GM19043 (cell line): ENCODE measurements around the gene SLC35F6.
"Not testable (repeated sequence)": the region's sequence is repeated elsewhere in the genome, so short reads cannot be mapped to it uniquely, and the experiment has no call there.

ENCODE experiments used
- ATAC-seq: cut with Tn5 transposase; IDR thresholded peaks from one replicate; pipeline ENCODE4 v1.9.1; 2021; ENCODE audit warnings: low read depth; ENCODE audit not compliant: unreplicated experiment

The SLC35F6 gene

GRCh38 chr2:26730549-26731344 is 33.3 kb upstream of the SLC35F6 start:
- ATAC-seq: no peak

- ATAC-seq: no peak
Measured at GRCh38 chr2:26731714-26732113, 32.4 kb upstream of the SLC35F6 start.

DNA sequence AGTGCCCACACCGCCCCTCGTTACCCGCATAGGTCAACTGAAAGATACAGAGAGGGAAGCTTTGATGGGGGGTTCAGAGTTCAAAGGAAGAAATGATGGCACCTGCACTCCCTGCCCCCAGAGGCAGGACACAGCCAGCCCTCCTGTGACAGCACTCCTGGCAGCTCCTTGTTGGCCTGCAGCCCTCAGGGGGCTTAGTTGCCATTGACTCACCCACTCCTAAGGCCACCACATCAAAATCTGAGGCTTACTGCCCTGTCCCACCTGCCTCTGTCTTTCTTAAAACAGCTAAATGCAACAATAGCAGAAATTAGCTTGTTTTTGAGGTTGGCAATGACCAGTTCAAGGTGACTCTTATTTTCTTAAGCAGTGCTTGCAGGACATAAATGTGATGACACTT is 31.6 kb upstream of the SLC35F6 start:
- no peak for ATAC-seq

GRCh38 chr2:26733413-26733812 is 30.7 kb upstream of the SLC35F6 start:
- no peak for ATAC-seq

GRCh38 chr2:26735097-26735496 is 29.0 kb upstream of the SLC35F6 start:
- no peak for ATAC-seq

DNA sequence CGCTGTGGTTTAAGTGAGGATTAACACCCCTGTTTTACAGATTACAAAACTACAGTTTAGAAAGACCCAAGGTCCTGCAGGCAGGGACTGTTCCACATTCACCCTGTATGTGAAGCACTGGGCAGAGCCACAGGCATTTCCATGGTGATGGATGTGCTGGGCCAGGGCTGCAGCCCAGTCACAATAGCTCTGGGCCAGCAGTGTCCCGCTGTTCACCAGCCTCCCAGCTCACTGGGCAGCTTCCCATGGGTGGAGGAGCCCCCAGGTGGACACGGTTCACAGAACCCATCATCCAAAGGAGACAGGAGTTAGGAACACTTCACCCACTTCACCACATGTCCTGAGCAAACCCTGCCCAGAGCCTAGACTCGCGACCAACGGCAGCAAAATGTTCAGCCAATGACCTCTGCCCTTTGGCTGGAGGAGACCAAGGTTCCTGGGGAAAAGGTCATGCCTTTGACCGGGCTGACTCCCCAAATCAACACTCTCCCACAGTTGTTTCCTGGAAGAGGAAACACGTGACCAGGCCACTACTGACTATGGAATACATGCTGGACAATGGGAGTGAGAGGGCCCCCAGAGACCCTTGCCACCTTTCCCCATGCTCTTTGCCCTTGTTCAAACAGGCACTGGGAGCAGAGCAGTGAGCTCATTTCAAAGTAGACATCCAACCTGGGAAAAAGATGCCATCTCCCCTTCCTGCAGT is 28.0 kb upstream of the SLC35F6 start:
- ATAC-seq: no peak

- ATAC-seq: no peak
Measured at GRCh38 chr2:26737221-26737620, 26.9 kb upstream of the SLC35F6 start.

DNA sequence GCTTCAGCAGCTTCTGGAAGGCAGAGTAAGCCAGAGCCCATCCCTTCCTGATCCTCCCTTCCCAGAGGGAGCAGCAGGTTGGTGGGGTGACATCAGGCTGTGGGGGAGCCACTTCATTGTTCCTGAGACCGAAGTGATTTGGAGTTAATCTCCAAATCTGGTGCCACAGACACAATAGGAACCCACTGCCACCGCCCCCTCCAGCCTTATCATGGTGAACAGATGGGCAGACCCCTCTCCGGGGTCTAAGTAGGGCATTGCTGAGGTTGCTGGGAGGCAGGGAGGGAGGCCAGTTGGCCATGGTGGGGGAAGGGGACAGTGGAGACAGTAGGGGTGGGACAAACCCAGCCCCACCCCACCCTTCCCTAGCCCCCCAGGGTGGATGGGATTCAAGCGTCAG is 25.6 kb upstream of the SLC35F6 start:
- no peak for ATAC-seq

DNA sequence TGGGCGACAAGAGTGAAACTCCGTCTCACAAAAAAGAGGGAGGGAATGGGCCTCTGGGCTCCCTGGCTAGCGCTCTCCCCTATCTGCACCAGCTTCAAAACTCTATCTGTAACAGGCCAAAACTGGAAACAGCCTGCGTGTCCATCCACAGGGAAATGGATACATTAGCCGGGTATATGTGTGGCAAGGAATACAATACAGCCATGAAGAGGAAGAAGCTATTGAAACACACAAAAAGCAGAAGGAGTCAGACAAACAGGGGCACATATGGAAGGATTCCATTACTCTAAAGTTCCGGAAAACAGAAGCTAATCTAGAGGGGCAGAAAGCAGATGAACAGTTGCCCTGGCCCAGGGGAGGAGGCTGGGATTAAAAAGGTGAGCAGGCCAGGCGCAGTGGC is 24.6 kb upstream of the SLC35F6 start:
- no peak for ATAC-seq

DNA sequence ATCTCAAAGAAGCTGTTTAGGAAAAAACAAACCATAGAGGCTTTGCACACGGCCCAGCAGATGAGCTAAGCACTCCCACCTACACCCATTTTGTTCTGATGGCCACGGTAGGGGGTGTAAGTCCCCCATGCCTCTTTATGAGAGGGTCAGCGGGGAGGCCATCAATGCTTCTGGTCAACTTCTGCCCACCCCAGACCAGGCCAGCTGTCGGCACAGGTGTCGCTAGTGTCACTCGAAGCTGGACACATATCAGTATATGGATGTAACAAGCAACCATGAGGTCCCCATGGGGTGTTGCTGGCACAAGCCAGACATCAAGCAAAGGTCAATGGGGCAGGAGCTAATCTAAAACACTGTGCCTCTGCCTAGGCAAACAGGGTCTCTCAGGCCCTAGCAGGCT is 23.7 kb upstream of the SLC35F6 start:
- ATAC-seq: no peak

DNA sequence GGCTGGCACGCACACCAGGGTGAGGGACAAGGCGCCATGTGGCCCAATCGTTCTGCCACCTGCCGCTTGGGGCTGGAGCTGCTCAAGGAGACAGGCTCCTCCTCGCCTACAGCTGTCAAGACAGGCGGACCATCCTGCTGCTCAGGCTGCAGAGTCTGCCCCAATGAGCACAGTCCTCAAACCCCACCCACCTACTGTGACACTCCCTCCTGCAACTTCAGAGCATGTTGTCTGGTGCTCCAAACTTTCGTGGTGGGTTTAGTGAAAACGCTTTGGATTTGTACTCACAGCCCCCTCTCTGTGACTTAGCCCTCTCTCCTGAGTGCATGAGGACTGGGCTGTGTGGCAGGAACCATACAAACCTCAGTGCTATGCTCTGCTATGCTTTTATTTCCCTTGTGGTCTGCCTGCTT is 23.2 kb upstream of the SLC35F6 start:
- no peak for ATAC-seq

DNA sequence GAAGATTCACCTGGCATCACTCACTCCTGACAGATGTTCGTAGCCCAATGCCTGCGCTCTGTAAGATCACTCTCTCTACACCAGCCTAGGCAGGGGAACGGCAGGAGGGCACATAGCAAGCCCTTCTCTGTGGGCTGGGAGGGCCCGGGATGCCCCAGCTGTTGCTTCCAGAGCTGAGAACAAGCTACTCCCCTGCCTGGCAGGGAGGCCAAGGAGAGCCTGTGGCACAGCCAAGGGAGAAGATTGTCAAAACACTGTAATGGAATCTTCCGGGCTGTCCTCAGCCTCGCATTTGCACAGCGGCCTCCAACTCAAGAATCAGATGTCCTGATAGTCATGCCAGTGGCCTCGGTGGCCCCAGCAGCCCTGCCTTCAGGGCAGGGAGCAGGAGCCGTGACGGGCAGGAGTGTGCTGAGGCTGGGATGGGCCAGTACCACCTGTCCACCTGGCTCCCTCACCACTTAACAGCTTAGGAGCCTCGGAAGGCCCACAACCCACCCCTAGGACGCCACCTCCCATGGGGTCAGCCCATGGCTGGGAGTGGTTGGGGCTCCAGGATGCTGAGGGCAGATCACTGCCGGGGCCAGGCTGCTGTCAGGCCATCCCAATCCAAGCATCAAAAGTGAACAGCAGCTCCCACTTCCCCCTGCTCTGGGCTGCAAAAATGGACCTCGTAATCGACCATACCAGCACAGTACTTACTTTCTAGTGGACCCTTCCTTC is 21.9 kb upstream of the SLC35F6 start:
- ATAC-seq: no peak

- no peak for ATAC-seq
Measured at GRCh38 chr2:26743852-26744251, 20.2 kb upstream of the SLC35F6 start.

- ATAC-seq: no peak
Measured at GRCh38 chr2:26744953-26745352, 19.1 kb upstream of the SLC35F6 start.

- ATAC-seq: no peak
Measured at GRCh38 chr2:26745609-26746327, 18.3 kb upstream of the SLC35F6 start.

DNA sequence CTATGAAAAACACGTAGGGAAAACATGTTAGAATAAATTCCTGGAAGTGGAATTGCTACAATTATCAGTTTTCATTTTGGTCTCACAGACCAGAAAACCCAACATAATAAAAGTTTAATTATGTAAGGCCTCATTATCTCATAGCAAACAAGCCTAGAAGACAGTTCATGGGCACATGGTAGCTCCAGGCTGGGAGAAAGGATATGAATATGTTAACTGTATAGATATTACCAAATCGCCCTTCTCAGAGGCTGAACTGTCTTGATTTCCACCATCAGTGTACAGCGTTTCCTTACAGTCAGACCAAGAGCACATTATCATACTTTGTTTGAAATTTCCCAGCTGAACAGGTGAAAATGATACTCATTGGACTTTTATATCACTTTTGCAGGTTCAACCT is 17.1 kb upstream of the SLC35F6 start:
- ATAC-seq: no peak

- not testable (repeated sequence) for ATAC-seq
Measured at GRCh38 chr2:26749787-26750420, 14.2 kb upstream of the SLC35F6 start.

GRCh38 chr2:26750467-26750866 is 13.6 kb upstream of the SLC35F6 start:
- not testable (repeated sequence) for ATAC-seq

DNA sequence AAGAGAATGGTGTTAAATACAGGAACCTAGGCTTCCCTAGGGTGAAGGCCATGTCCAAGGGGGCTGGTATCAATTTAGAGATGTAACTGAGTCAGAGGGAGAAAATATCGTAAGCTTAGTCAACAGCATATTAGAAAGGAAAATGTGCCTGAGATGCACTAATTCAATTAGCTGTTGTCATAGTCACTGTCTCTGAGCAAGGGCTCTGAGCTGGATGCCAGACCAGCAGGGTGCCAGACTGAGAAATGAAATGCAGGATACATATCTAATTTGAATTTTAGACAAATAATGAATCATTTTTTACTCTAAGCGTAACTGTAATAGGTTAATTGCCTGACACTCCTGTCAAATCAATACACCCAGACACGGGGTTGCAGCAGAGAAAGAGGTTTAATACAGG is 11.4 kb upstream of the SLC35F6 start:
- no peak for ATAC-seq

GRCh38 chr2:26754539-26754938 is 9.5 kb upstream of the SLC35F6 start:
- ATAC-seq: no peak
